Stimulated activated naive CD8-positive, alpha-beta T cell treated with anti-CD3 and anti-CD28 coated beads, Interleukin-15, Interleukin-2, amounts not matched to agents 100 ng/mL and 50 ng/mL, for 24 hours (primary cell): ENCODE measurements around the gene EPB41L3.
A peak's percentile ranks its signal among the peaks of the same experiment; 100 is the strongest.

Source experiments
- H3K27ac Mint-ChIP-seq: one replicate; pipeline ENCODE4 v1.8.0; 2021; ENCODE audit warnings: mild to moderate bottlenecking, mixed read lengths
- H3K27me3 Mint-ChIP-seq: one replicate; pipeline ENCODE4 v1.8.0; 2021; ENCODE audit warnings: mixed read lengths
- H3K36me3 Mint-ChIP-seq: one replicate; pipeline ENCODE4 v1.8.0; 2021; ENCODE audit warnings: low read depth, mixed read lengths
- H3K4me1 Mint-ChIP-seq: one replicate; pipeline ENCODE4 v1.8.0; 2021; ENCODE audit warnings: low read depth, mixed read lengths
- H3K4me3 Mint-ChIP-seq: one replicate; pipeline ENCODE4 v1.8.0; 2021; ENCODE audit warnings: mild to moderate bottlenecking, mixed read lengths
- H3K9me3 Mint-ChIP-seq: one replicate; pipeline ENCODE4 v1.8.0; 2021; ENCODE audit warnings: mixed read lengths

EPB41L3 gene

DNA sequence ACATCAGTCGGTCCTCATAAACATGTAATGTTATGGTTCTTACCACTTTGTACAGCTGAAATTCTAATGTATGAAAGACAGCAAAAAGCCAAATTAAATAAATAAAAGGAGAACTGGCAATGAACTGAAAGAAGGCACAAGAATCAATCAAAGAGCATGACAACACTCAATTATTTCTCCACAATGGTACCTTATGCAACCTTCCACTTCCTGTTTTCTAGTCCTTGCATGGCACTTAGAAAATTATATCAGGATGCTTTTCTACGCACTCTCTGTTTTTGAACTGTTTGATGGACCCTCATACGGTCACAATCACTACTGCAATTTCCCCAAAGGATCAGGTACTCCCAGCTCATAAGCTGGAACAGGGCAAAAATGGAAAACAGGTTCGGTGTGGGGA is 81.6 kb downstream of the EPB41L3 start:
- no peak overlapping the region for H3K27ac Mint-ChIP-seq
- H3K9me3 Mint-ChIP-seq, result no peaks in the 10 kb centered on the region
- H3K36me3 Mint-ChIP-seq, result no peaks in the 10 kb centered on the region
- H3K4me1 Mint-ChIP-seq, result no peaks in the 10 kb centered on the region
- no peak overlapping the region for H3K4me3 Mint-ChIP-seq
- H3K27me3 Mint-ChIP-seq, result peaks cover 4% of the 10 kb centered on the region

DNA sequence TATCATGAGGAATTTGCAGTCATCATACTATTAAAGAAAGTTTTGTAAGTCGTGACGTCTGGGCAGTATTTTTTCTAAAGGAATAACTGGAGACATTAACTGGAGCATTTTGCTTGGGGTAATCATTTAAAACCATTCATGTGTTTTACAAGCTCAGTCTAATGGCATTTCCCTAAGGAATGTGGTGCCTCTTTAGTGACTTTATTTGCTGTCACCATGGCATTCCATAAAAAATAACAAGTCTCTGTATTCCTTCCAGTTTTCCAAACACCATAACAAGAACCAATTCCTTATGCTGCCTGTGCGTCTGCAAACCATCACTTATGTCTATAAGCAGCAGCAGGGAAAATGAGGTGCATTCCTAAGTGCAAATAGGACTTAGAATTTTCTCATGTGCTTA is 82.8 kb downstream of the EPB41L3 start:
- no peak overlapping the region for H3K27ac Mint-ChIP-seq
- H3K4me3 Mint-ChIP-seq, result no peak overlapping the region
- no peaks in the 10 kb centered on the region for H3K4me1 Mint-ChIP-seq
- H3K27me3 Mint-ChIP-seq, result peaks cover 2% of the 10 kb centered on the region
- H3K36me3 Mint-ChIP-seq, result no peaks in the 10 kb centered on the region
- no peaks in the 10 kb centered on the region for H3K9me3 Mint-ChIP-seq

DNA sequence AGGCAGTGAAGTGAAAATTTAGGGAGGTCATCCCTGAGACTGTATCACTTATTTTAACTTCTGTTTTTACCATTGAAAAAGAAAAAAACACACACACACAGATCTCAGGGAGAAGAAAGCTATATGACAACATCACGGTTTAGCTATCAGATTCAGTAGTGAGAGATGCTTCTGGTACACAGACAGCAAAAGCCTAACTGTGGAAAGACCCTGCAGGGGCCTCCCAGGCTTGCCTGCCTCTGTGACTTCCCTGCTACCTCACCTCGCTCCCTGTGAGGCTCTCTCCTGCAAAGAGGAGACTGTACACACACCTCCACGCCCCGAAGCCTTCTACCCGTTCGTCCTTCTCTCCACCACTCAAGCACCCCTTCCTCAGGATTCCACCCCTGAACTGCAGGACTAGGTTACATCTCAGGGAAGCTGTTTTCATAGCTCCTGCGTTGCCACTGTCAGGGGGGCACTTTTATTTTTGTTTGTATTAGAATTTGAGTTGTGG is 86.3 kb downstream of the EPB41L3 start:
- peak overlapping the region; percentile 36 for H3K4me3 Mint-ChIP-seq

GRCh38 chr18:5456577-5457461 is 87.0 kb downstream of the EPB41L3 start:
- H3K9me3 Mint-ChIP-seq, result no peaks in the 10 kb centered on the region
- H3K27me3 Mint-ChIP-seq, result no peaks in the 10 kb centered on the region
- H3K4me3 Mint-ChIP-seq, result peak overlapping the region; percentile 36
- H3K27ac Mint-ChIP-seq, result no peak overlapping the region
- no peaks in the 10 kb centered on the region for H3K36me3 Mint-ChIP-seq
- no peaks in the 10 kb centered on the region for H3K4me1 Mint-ChIP-seq

More for the DNA sequence above, 86.3 kb downstream of the EPB41L3 start:
- Mint-ChIP-seq H3K4me1 (no peaks in the 10 kb centered on the region), H3K27me3 (no peaks in the 10 kb centered on the region), H3K27ac (peak overlapping the region; percentile 43), H3K36me3 (no peaks in the 10 kb centered on the region), H3K9me3 (no peaks in the 10 kb centered on the region)

GRCh38 chr18:5455674-5456073 is 88.1 kb downstream of the EPB41L3 start:
- H3K9me3 Mint-ChIP-seq, result no peaks in the 10 kb centered on the region
- H3K4me1 Mint-ChIP-seq, result no peaks in the 10 kb centered on the region
- H3K27ac Mint-ChIP-seq, result no peak overlapping the region
- H3K4me3 Mint-ChIP-seq, result no peak overlapping the region
- no peaks in the 10 kb centered on the region for H3K36me3 Mint-ChIP-seq
- H3K27me3 Mint-ChIP-seq, result no peaks in the 10 kb centered on the region

GRCh38 chr18:5452943-5453443 is 90.8 kb downstream of the EPB41L3 start:
- H3K4me1 Mint-ChIP-seq, result no peaks in the 10 kb centered on the region
- H3K36me3 Mint-ChIP-seq, result no peaks in the 10 kb centered on the region
- H3K9me3 Mint-ChIP-seq, result no peaks in the 10 kb centered on the region
- no peak overlapping the region for H3K4me3 Mint-ChIP-seq
- no peaks in the 10 kb centered on the region for H3K27me3 Mint-ChIP-seq
- no peak overlapping the region for H3K27ac Mint-ChIP-seq

DNA sequence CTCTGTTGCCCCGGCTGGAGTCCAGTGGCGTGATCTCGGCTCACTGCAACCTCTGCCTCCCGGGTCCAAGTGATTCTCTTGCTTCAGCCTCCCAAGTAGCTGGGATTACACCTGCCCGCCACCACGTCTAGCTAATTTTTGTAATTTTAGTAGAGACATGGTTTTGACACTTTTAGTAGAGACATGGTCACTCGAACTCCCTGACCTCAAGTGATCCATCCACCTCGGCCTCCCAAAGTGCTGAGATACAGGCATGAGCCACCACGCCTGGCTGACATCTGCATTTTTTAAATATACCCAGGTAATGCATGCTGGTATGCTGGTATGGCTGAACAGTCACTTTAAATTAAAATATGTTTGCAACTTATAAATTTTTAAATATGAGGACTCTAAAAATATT is 91.9 kb downstream of the EPB41L3 start:
- Mint-ChIP-seq H3K27me3 (no peaks in the 10 kb centered on the region), H3K4me1 (no peaks in the 10 kb centered on the region), H3K36me3 (no peaks in the 10 kb centered on the region), H3K27ac (no peak overlapping the region), H3K9me3 (no peaks in the 10 kb centered on the region), H3K4me3 (no peak overlapping the region)

DNA sequence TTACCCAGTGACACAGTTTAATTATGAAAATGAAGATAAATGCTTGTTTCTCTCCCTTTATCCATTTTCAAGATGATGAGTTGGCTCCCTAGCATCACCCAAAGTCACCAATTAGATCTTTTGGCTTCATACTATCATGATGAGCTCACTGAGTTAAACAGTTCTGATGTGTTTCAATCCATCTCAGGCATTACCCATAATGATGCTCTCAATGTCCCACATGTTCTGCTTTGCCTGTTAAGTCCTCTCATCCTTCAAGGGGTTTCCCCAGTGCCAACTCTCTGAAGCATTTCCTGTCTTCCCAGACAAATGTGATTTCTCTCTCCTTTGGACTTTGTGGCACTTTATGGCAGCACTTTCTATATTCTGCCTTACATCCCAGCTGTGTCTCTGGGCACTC is 92.6 kb downstream of the EPB41L3 start:
- no peaks in the 10 kb centered on the region for H3K4me1 Mint-ChIP-seq
- no peaks in the 10 kb centered on the region for H3K36me3 Mint-ChIP-seq
- no peak overlapping the region for H3K4me3 Mint-ChIP-seq
- H3K27me3 Mint-ChIP-seq, result no peaks in the 10 kb centered on the region
- H3K9me3 Mint-ChIP-seq, result no peaks in the 10 kb centered on the region
- no peak overlapping the region for H3K27ac Mint-ChIP-seq

GRCh38 chr18:5449858-5450509 is 93.8 kb downstream of the EPB41L3 start:
- H3K36me3 Mint-ChIP-seq, result no peaks in the 10 kb centered on the region
- H3K9me3 Mint-ChIP-seq, result no peaks in the 10 kb centered on the region
- H3K27me3 Mint-ChIP-seq, result no peaks in the 10 kb centered on the region
- peaks cover 6% of the 10 kb centered on the region for H3K4me1 Mint-ChIP-seq
- H3K4me3 Mint-ChIP-seq, result no peak overlapping the region
- H3K27ac Mint-ChIP-seq, result no peak overlapping the region

DNA sequence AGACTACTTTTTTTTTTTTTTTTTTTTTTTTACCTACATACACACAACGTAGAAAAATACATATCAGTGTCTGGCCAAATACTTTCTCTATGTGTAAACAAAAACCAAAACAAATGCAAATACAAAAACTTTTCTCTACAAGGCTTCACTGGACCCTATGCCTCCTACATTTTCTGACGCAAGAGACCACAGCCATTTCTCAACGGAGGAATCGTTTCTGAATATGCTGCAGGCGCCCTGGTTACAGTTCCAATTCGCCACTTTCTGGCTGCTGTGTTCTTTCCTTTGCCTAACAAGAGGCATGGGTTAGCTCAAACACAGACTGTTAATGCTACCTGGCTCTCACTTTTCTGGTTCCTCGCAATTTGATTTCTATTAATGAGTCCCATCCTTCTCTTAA is 96.4 kb downstream of the EPB41L3 start:
- Mint-ChIP-seq H3K36me3 (no peaks in the 10 kb centered on the region), H3K4me3 (no peak overlapping the region), H3K4me1 (peaks cover 7% of the 10 kb centered on the region), H3K27ac (no peak overlapping the region), H3K9me3 (no peaks in the 10 kb centered on the region), H3K27me3 (no peaks in the 10 kb centered on the region)

DNA sequence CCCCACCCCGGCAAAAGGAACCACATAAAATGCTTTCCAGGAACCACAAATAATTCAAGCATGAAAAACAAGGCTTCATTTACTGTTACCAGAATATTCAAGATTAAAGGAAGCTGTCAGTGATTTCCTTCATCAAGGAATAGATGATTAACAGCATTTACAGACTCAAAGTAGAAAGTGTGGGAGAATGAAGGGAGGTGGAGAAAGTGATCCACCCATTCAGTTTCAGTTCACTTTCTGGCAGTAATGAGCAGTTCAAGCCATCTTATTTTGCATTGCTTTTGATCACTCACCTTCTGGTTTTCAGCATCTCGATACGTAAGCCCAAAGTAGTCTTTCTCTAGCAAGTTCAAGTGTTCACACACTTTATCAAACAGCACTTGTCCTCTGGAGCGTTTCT is 99.0 kb downstream of the EPB41L3 start:
- no peak overlapping the region for H3K4me3 Mint-ChIP-seq
- H3K4me1 Mint-ChIP-seq, result peaks cover 7% of the 10 kb centered on the region
- no peak overlapping the region for H3K27ac Mint-ChIP-seq
- H3K27me3 Mint-ChIP-seq, result no peaks in the 10 kb centered on the region
- H3K9me3 Mint-ChIP-seq, result no peaks in the 10 kb centered on the region
- H3K36me3 Mint-ChIP-seq, result no peaks in the 10 kb centered on the region

- peaks cover 7% of the 10 kb centered on the region for H3K4me1 Mint-ChIP-seq
- no peaks in the 10 kb centered on the region for H3K36me3 Mint-ChIP-seq
- no peak overlapping the region for H3K4me3 Mint-ChIP-seq
- H3K27ac Mint-ChIP-seq, result no peak overlapping the region
- no peaks in the 10 kb centered on the region for H3K27me3 Mint-ChIP-seq
- H3K9me3 Mint-ChIP-seq, result no peaks in the 10 kb centered on the region
Measured at GRCh38 chr18:5444269-5444668, 99.5 kb downstream of the EPB41L3 start.

DNA sequence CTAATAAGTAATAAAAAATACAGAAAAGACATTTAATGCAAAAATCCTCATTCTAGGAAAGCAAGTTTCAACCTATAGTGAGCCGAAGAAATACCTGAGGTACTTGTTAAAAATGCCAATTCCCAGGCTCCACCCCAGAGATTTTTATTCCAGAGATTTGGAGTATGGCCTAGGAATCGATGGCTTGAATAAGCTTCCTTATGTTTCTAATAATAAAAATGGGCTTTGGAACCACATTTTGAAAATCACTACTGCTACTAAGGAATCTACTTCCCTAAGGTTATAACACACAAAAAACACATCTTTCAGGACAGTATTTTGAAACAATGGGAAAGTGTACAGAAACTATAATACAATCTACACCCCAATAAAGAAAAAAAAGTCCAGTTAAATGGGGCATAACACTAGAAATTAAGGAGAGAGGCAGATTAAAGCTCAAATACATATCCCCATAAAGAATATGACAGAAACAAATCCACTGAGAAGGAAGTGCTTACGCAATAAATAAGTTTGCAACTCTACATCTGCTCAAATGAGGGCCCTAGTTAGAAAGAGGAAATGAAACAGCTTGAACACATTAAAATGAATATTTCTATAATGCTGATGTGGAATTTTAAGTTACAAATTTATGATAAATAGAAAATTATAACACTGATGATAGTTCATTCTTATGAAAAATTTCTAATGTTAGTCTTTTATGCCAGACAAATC is 103.7 kb downstream of the EPB41L3 start:
- Mint-ChIP-seq H3K4me1 (peaks cover 3% of the 10 kb centered on the region), H3K27me3 (no peaks in the 10 kb centered on the region), H3K4me3 (no peak overlapping the region), H3K36me3 (no peaks in the 10 kb centered on the region), H3K27ac (peak overlapping the region; percentile 13), H3K9me3 (no peaks in the 10 kb centered on the region)

GRCh38 chr18:5434425-5434824 is 109.4 kb downstream of the EPB41L3 start:
- Mint-ChIP-seq H3K27me3 (no peaks in the 10 kb centered on the region), H3K4me1 (no peaks in the 10 kb centered on the region), H3K36me3 (no peaks in the 10 kb centered on the region), H3K9me3 (no peaks in the 10 kb centered on the region), H3K4me3 (no peak overlapping the region), H3K27ac (no peak overlapping the region)
